ENCODE results near the gene CTSV. TPM values are rescaled to one million over a fixed set of nuclear protein-coding genes. Genes with fewer than 3 reads are reported as not detected.
A peak's percentile ranks its signal among the peaks of the same experiment; 100 is the strongest.
"Not testable (repeated sequence)": the region's sequence is repeated elsewhere in the genome, so short reads cannot be mapped to it uniquely, and the experiment has no call there.

CTSV gene
- total RNA-seq, 4 donors from 2014 or later: 0.58 TPM; not detected in 3

GRCh38 chr9:96992303-96992702, 46.6 kb downstream of the CTSV start:
- H3K27ac ChIP-seq; H3K36me3 ChIP-seq; H3K4me1 ChIP-seq; H3K27me3 ChIP-seq; H3K4me3 ChIP-seq; intact Hi-C loops (cut with DNase I; ENCODE audit: low total_unique reads); ATAC-seq; in situ Hi-C loops (cut with MboI; ENCODE audit: low sequenced_read_pairs in 4 of 4); DNase-seq; H3K9me3 ChIP-seq: not testable (repeated sequence)

- DNase-seq; H3K9me3 ChIP-seq; H3K27me3 ChIP-seq; H3K4me1 ChIP-seq; intact Hi-C loops (cut with DNase I; ENCODE audit: low total_unique reads); ATAC-seq; H3K27ac ChIP-seq; H3K4me3 ChIP-seq; in situ Hi-C loops (cut with MboI; ENCODE audit: low sequenced_read_pairs in 4 of 4); H3K36me3 ChIP-seq: not testable (repeated sequence)
Observed at GRCh38 chr9:96989747-96990318, 49.1 kb downstream of the CTSV start.

- DNase-seq; intact Hi-C loops (cut with DNase I; ENCODE audit: low total_unique reads); H3K27me3 ChIP-seq; H3K36me3 ChIP-seq; H3K9me3 ChIP-seq; ATAC-seq; in situ Hi-C loops (cut with MboI; ENCODE audit: low sequenced_read_pairs in 4 of 4); H3K4me3 ChIP-seq: not testable (repeated sequence)
- Histone ChIP-seq H3K27ac (peak overlapping the region in 2 of 4 donors; percentile 28 to 76), H3K4me1 (peaks cover 13 to 15% of the 10 kb centered on the region in 2 donors)
Observed at GRCh38 chr9:96984887-96985286, 54.1 kb downstream of the CTSV start.

GRCh38 chr9:96984139-96984538, 54.8 kb downstream of the CTSV start:
- in situ Hi-C loops (cut with MboI; ENCODE audit: low sequenced_read_pairs in 4 of 4); H3K36me3 ChIP-seq; H3K9me3 ChIP-seq; H3K27me3 ChIP-seq; intact Hi-C loops (cut with DNase I; ENCODE audit: low total_unique reads); DNase-seq: not testable (repeated sequence)
- Histone ChIP-seq H3K4me1 (peaks cover 13 to 15% of the 10 kb centered on the region in 2 donors), H3K27ac (peak overlapping the region; percentile 66 to 76 (median 68)), H3K4me3 (peak overlapping the region in 2 of 4 donors; percentile 3 to 24)
- ATAC-seq: peak in 1 of 2 donors; percentile 47

- in situ Hi-C loops (cut with MboI; ENCODE audit: low sequenced_read_pairs in 4 of 4): not testable (repeated sequence)
- peak; percentile 60 to 64 for ATAC-seq
Observed at GRCh38 chr9:96983496-96984122, 55.3 kb downstream of the CTSV start.

More at GRCh38 chr9:96983496-96984122, 55.3 kb downstream of the CTSV start:
- peak overlapping the region; percentile 66 to 76 (median 68) for H3K27ac ChIP-seq
- intact Hi-C loops (cut with DNase I; ENCODE audit: low total_unique reads); H3K36me3 ChIP-seq; H3K9me3 ChIP-seq; H3K27me3 ChIP-seq: not testable (repeated sequence)
- H3K4me1 ChIP-seq: peaks cover 13 to 15% of the 10 kb centered on the region in 2 donors
- peak overlapping the region in 2 of 4 donors; percentile 3 to 24 for H3K4me3 ChIP-seq
- peak in 1 of 2 donors; percentile 27 for DNase-seq

Other genes with a start within 250 kb of the CTSV start
- gene ZNF782, start 184.6 kb downstream of the CTSV start, total RNA-seq: 1 to 10 TPM; 4.0 to 8.4 (median 5.6) TPM
- not detected for gene NUTM2G, start 110.3 kb downstream of the CTSV start, total RNA-seq